Psoas muscle (tissue), 8 donors: Measurements from ENCODE around the gene SPATA33. TPM values are rescaled to one million over a fixed set of nuclear protein-coding genes. Genes with fewer than 3 reads are reported as not detected.

Experiments used
- ATAC-seq, 4 donors: fragments of 200-7000 bp; cut with Tn5 transposase; one replicate each; pipeline ENCODE4 v1.9.1; 2020; ENCODE audit warnings: moderate library complexity in 3 of 4, mild to moderate bottlenecking in 2 of 4
- DNase-seq, 2 donors: peaks; one replicate each; pipeline ENCODE4 v3.0.0-alpha.2; 2020
- H3K27ac ChIP-seq: fragments of 200-600 bp; one replicate; pipeline ENCODE4 v1.8.0; 2022
- H3K27me3 ChIP-seq, 3 donors: fragments of 200-600 bp in 1 of 3; one replicate each; pipeline versions ENCODE4 v1.6.1 to v1.8.0; 2013 to 2022; ENCODE audit warnings: low read length in 2 of 3, mild to moderate bottlenecking in 2 of 3, moderate library complexity in 1 of 3; ENCODE audit not compliant: insufficient read depth in 3 of 3
- H3K36me3 ChIP-seq, 2 donors: fragments of 200-600 bp in 1 of 2; one replicate each; pipeline versions ENCODE4 v1.6.1 to v1.8.0; 2013 to 2022; ENCODE audit warnings: low read depth in 1 of 2, mild to moderate bottlenecking in 1 of 2, moderate library complexity in 1 of 2; ENCODE audit not compliant: insufficient read depth in 1 of 2
- H3K4me1 ChIP-seq: fragments of 200-600 bp; one replicate; pipeline ENCODE4 v1.8.0; 2022
- H3K4me3 ChIP-seq: fragments of 200-600 bp; one replicate; pipeline ENCODE4 v1.8.0; 2022; ENCODE audit warnings: mild to moderate bottlenecking
- H3K9me3 ChIP-seq: fragments of 200-600 bp; one replicate; pipeline ENCODE4 v1.8.0; 2022
- WGBS, 3 donors: extraction: QIAGEN DNeasy Blood & Tissue Kit; methylation state at CpG; one replicate each; pipeline versions ENCODE4 v1.1.6 to v1.1.7; 2013; 5-methylcytosine and 5-hydroxymethylcytosine counted together
- intact Hi-C, 2 donors: fragments of 100-400 bp; cut with DNase I; formaldehyde crosslinking; loops; one replicate each; pipeline versions ENCODE4 v1.11.0 to v1.14.2; 2022
- polyA plus RNA-seq, 3 donors: library from polyadenylated mRNA; stranded (reverse); fragments of 200-250 nt; gene quantifications; one replicate each; pipeline ENCODE4 v1.2.3, GENCODE V29; 2013
- total RNA-seq, 4 donors: library from RNA; stranded (reverse); fragmentation: NEBNext Ultra II Directional in 2 of 4; extraction: Animal tissue kit (Norgen Biotek cat#: 25700) in 2 of 4; gene quantifications; one replicate each; pipeline versions ENCODE4 v1.2.1 to v1.2.4, GENCODE V29; 2021 to 2023
- TF ChIP-seq, protein P1 (sequence below): fragments of 200-600 bp; IDR thresholded peaks from one replicate; pipeline ENCODE4 v1.8.0; 2022; ENCODE audit warnings: antibody characterized with exemption
- donor health status: healthy with polysubstance abuse.
- donor health status: DM: no; HTN: no; CAD: no; lungs with moderate emphysema.
- donor health status: Bipolar disorder and iron deficiency.
- donor health status: healthy.
- donor health status: DM: yes; HTN: yes; CAD: no.
- donor health status: DM: no; HTN: no; CAD: no.
- donor health status: DM: no; HTN: no; CAD: no.
- donor health status: DM: yes; HTN: yes; CAD: no.

Gene SPATA33
- total and polyA plus RNA-seq, 7 donors: 1.2 to 8.2 (median 3.0) TPM

DNA sequence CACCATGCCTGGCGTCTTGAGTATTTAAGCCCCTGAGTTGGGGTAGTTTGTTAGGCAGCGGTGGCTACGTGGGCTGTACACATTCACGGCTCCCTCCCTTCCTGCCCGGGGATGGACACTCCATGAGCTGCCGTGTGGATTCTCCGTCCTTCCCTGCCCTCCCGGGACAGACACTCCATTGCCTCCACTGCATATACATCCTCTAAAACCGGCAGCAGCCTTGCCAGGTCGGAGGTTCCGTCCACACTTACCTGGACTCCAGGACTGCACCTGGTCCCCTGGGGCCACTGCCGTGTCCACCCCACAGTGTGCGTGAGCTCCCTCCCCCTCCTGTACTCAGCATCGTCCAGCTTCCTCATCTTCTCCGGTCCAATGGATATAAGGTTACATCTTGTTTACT, 47.4 kb downstream of the SPATA33 start:
- 57 to 62% (median 58%) methylated on average over 15 of the region's 15 CpGs for WGBS, 3 donors
- Histone ChIP-seq H3K27me3 (peaks cover 0 to 44% (median 0%) of the 10 kb centered on the region in 3 donors), H3K4me3 (no peak overlapping the region), H3K9me3 (no peaks in the 10 kb centered on the region), H3K4me1 (peaks cover 15% of the 10 kb centered on the region), H3K36me3 (peaks cover 0 to 2% of the 10 kb centered on the region in 2 donors), H3K27ac (no peak overlapping the region)
- TF ChIP-seq, protein P1, sequence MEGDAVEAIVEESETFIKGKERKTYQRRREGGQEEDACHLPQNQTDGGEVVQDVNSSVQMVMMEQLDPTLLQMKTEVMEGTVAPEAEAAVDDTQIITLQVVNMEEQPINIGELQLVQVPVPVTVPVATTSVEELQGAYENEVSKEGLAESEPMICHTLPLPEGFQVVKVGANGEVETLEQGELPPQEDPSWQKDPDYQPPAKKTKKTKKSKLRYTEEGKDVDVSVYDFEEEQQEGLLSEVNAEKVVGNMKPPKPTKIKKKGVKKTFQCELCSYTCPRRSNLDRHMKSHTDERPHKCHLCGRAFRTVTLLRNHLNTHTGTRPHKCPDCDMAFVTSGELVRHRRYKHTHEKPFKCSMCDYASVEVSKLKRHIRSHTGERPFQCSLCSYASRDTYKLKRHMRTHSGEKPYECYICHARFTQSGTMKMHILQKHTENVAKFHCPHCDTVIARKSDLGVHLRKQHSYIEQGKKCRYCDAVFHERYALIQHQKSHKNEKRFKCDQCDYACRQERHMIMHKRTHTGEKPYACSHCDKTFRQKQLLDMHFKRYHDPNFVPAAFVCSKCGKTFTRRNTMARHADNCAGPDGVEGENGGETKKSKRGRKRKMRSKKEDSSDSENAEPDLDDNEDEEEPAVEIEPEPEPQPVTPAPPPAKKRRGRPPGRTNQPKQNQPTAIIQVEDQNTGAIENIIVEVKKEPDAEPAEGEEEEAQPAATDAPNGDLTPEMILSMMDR: no peak
- intact Hi-C loops: loop anchor here (5.0 to 10.0 kb wide), 3 partner anchors 87 to 160 kb away; no protein-coding TSS in a partner anchor
- ATAC-seq (no peak), DNase-seq (no peak)

DNA sequence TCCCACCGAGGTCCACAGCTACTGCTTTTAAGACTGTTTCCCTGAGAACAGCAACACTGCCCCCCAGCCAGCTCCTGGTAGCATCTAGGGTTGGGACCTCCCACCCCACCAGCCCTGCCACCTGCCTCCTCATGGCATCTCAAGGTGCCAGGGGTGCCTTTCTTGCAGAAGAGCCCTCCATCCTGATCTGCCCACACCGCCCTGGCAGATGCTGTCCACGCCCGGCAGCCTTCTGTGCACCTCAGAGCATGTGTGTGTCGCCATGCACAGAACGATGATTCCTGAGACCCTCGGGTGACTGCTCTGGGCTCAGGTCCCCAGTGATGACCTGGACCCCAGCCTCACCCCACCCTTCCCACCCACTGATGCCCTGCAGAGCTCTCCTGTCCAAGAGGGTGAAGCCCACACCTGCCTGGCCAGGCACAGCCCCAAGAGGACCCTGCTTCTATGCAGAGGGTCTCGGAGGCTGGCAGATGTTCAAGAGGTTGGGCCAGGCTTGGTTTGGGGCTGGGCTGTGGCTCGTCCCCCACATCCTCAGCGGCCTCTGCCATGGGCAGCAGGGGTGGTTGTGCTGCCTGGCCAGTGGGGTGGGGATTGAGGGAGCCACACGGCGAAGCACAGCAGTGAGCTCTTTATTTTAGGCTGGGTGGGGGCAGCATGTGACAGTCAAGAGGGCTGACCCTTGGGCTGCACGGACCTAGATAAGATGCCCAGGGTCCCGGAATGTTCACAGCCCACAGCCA, 49.1 kb downstream of the SPATA33 start:
- intact Hi-C loops: loop anchor here (5.0 to 10.0 kb wide), 3 partner anchors 86 to 158 kb away; no protein-coding TSS in a partner anchor
- Histone ChIP-seq H3K9me3 (no peaks in the 10 kb centered on the region), H3K4me3 (no peak overlapping the region), H3K4me1 (peaks cover 5% of the 10 kb centered on the region), H3K36me3 (peaks cover 0 to 7% of the 10 kb centered on the region in 2 donors), H3K27me3 (peaks cover 0 to 36% (median 0%) of the 10 kb centered on the region in 3 donors), H3K27ac (no peak overlapping the region)
- DNase-seq: peak in 1 of 2 donors; percentile 50
- no peak for ATAC-seq
- TF ChIP-seq, protein P1: no peak
- 71 to 81% (median 73%) methylated on average over 12 to 14 of the region's 14 CpGs for WGBS, 3 donors

DNA sequence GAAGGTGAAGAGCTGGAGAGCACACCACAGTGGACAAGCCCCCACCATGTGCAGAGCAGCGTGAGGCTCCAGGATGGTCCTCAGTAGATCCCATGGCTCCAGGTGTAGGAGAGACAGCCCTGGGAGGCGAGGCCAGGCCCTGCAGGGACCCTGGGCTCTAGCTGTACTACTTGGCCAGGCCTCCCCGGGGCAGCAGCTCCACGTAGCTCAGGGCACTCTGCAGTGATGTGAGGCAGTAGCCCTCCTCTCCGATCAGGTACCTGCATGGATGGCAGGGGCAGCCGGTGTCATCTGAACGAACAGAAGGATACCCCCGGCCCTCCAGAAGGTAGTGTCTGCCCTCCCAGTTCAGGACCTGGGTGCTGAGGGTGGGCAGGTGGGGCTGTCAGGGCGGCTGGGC, 50.1 kb downstream of the SPATA33 start:
- WGBS, 3 donors: 89 to 92% (median 92%) methylated on average over 9 of the region's 9 CpGs
- Histone ChIP-seq H3K27me3 (peaks cover 0 to 26% (median 0%) of the 10 kb centered on the region in 3 donors), H3K36me3 (peaks cover 0 to 7% of the 10 kb centered on the region in 2 donors), H3K4me3 (no peak overlapping the region), H3K9me3 (no peaks in the 10 kb centered on the region), H3K27ac (no peak overlapping the region), H3K4me1 (no peaks in the 10 kb centered on the region)
- DNase-seq (no peak), ATAC-seq (no peak)
- TF ChIP-seq, protein P1: no peak
- intact Hi-C loops: loop anchor here (5.0 to 10.0 kb wide), 3 partner anchors 85 to 157 kb away; no protein-coding TSS in a partner anchor

DNA sequence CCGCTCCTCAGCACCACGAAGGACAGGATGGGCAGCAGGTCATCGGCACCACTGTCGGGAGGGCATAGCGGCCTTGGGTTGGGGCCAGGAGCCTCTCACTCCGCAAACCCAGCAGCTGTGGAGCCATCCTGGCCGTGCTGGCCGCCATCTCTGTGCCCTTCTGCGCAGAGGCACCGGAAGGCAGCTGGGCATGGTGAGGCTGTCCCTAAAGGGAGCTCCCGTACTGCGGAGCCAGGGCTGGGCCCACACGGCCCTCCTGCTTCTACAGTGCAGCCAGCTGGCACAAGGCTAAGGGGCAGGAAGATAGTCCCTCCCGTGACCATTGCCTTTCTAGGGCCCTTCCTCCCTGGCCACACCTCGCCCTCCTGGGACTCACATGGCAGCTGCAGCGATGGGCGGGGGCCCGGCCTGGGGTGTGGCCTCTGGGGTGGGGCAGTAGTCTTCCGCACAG, 50.9 kb downstream of the SPATA33 start:
- no peak overlapping the region for H3K27ac ChIP-seq
- peaks cover 0 to 7% of the 10 kb centered on the region in 2 donors for H3K36me3 ChIP-seq
- no peaks in the 10 kb centered on the region for H3K4me1 ChIP-seq
- peaks cover 0 to 19% (median 0%) of the 10 kb centered on the region in 3 donors for H3K27me3 ChIP-seq
- H3K9me3 ChIP-seq: no peaks in the 10 kb centered on the region
- intact Hi-C loops: loop anchor here (5.0 to 10.0 kb wide), 3 partner anchors 84 to 156 kb away; no protein-coding TSS in a partner anchor
- DNase-seq: no peak
- H3K4me3 ChIP-seq: no peak overlapping the region
- TF ChIP-seq, protein P1: no peak
- 60 to 76% (median 73%) methylated on average over 18 to 19 of the region's 19 CpGs for WGBS, 3 donors
- no peak for ATAC-seq
